ENCODE results near the gene PLXNA4. TPM values are rescaled to one million over a fixed set of nuclear protein-coding genes. Genes with fewer than 3 reads are reported as not detected.

PLXNA4 gene
- total RNA-seq, 1 experiment from 2014 or later, result 0.11 TPM

DNA sequence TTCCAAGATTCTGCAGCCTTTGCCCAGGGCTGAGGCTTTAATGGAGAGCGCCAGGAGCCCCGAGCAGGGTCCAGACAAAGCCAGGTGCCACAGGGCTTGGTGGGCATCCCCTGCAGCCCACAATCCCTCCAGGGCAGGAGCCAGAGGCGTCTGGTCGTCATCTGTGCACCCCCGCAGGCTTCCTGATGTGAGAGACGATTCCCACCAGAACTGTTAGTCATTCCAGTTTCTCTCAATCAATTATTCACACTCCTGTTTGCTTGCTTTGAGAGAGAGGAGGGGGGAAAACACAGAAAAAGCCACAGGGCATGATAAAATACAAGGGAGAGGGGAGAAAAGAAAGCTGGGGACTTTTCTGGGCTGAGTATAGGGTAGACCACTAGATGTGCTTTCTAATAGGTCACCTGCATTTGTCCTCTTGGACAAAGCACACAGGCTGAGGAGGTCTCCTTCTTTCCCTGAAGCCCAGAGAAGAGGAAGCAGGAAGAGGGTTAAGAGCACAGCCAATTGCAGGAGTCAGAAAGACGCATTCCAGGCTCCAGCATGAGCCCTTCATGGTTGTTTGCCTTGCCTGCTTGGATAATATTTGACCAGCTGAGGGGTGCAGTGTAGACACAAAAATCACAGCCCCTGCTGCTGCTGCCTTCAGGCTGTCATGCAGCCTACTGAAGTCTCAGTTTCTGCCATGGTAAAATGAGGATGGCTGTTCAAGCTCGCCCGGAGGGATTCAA, 194.4 kb downstream of the PLXNA4 start:
- TF ChIP-seq EZH2 (IDR thresholded peaks at IDR 0.05; ENCODE audit: borderline replicate concordance, low read depth, low read length, poor library complexity, severe bottlenecking), result no peak
- TF ChIP-seq, protein P1, sequence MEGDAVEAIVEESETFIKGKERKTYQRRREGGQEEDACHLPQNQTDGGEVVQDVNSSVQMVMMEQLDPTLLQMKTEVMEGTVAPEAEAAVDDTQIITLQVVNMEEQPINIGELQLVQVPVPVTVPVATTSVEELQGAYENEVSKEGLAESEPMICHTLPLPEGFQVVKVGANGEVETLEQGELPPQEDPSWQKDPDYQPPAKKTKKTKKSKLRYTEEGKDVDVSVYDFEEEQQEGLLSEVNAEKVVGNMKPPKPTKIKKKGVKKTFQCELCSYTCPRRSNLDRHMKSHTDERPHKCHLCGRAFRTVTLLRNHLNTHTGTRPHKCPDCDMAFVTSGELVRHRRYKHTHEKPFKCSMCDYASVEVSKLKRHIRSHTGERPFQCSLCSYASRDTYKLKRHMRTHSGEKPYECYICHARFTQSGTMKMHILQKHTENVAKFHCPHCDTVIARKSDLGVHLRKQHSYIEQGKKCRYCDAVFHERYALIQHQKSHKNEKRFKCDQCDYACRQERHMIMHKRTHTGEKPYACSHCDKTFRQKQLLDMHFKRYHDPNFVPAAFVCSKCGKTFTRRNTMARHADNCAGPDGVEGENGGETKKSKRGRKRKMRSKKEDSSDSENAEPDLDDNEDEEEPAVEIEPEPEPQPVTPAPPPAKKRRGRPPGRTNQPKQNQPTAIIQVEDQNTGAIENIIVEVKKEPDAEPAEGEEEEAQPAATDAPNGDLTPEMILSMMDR (conservative IDR thresholded peaks at IDR 0.05; ENCODE audit: low read depth, low read length), result no peak
- Histone ChIP-seq H3K4me3 (ENCODE audit: low read depth, low read length, poor library complexity, severe bottlenecking) (no peak overlapping the region), H3K9me3 (ENCODE audit: low read depth, low read length, poor library complexity, severe bottlenecking) (no peaks in the 10 kb centered on the region), H3K27me3 (replicated peaks; ENCODE audit: insufficient read depth, low read depth, low read length, poor library complexity) (peaks cover 42% of the 10 kb centered on the region), H3K4me1 (ENCODE audit: insufficient read depth, low read length, poor library complexity, severe bottlenecking) (no peaks in the 10 kb centered on the region), H3K36me3 (ENCODE audit: insufficient read depth, low read length, poor library complexity, severe bottlenecking) (no peaks in the 10 kb centered on the region), H3K27ac (ENCODE audit: low read depth, low read length, poor library complexity, severe bottlenecking) (no peak overlapping the region)
- CTCF ChIA-PET, result no interaction called here
- intact Hi-C loops (cut with micrococcal nuclease; ENCODE audit: unreplicated experiment), result no loop called here
- BruUV-seq (replicated peaks), result no TSS peak
- DNase-seq (ENCODE audit: low spot score), result no peak
- POLR2A ChIA-PET (ENCODE audit: low non-redundant PET), result no interaction called here

DNA sequence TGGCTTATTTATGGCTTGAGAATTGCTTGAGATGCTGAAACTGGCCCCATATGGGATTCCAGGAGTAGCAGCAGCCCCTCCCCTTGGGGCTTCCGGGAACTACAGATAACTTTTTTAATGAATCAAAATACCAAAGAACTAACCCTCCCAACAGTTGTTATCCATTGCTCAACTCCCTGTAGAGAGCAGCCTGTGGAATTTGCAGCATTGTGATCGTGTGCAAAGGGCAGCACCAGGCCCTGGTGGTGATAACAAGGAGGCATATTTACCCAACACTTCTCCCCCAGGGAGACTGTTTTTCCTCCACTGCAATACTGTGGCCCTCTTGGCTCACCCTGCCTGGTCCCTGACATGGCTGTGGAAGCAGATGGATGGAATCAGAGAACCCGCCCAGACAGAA, 196.2 kb downstream of the PLXNA4 start:
- H3K36me3 ChIP-seq (ENCODE audit: insufficient read depth, low read length, poor library complexity, severe bottlenecking), result no peaks in the 10 kb centered on the region
- H3K4me3 ChIP-seq (ENCODE audit: low read depth, low read length, poor library complexity, severe bottlenecking), result no peak overlapping the region
- POLR2A ChIA-PET (ENCODE audit: low non-redundant PET), result no interaction called here
- H3K27ac ChIP-seq (ENCODE audit: low read depth, low read length, poor library complexity, severe bottlenecking), result no peak overlapping the region
- DNase-seq (ENCODE audit: low spot score), result no peak
- H3K27me3 ChIP-seq (replicated peaks; ENCODE audit: insufficient read depth, low read depth, low read length, poor library complexity), result peaks cover 38% of the 10 kb centered on the region
- CTCF ChIA-PET, result no interaction called here
- BruUV-seq (replicated peaks), result no TSS peak
- no peaks in the 10 kb centered on the region for H3K4me1 ChIP-seq (ENCODE audit: insufficient read depth, low read length, poor library complexity, severe bottlenecking)
- intact Hi-C loops (cut with micrococcal nuclease; ENCODE audit: unreplicated experiment), result no loop called here
- H3K9me3 ChIP-seq (ENCODE audit: low read depth, low read length, poor library complexity, severe bottlenecking), result no peaks in the 10 kb centered on the region
- TF ChIP-seq, protein P1 (conservative IDR thresholded peaks at IDR 0.05; ENCODE audit: low read depth, low read length), result no peak
- TF ChIP-seq EZH2 (IDR thresholded peaks at IDR 0.05; ENCODE audit: borderline replicate concordance, low read depth, low read length, poor library complexity, severe bottlenecking), result no peak

DNA sequence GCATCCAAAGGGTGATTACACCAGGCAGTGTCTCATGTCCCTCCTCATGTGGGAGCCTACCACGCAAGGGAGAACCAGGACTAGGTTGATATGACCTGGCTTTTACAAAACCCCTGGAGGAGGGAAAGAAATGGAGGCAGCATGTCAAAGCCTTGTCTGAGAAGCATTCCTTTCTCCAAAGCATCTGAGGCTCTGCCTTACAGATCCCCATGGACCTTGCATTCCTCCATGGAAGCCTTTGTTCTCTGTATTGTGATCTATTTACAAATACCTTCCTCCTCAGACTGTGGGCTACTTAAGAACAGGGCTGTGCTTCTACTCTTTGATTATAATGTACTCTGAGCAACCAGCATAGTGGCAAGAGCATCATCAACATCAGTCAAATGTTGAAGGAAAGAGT, 197.0 kb downstream of the PLXNA4 start:
- no peaks in the 10 kb centered on the region for H3K9me3 ChIP-seq (ENCODE audit: low read depth, low read length, poor library complexity, severe bottlenecking)
- H3K36me3 ChIP-seq (ENCODE audit: insufficient read depth, low read length, poor library complexity, severe bottlenecking), result no peaks in the 10 kb centered on the region
- BruUV-seq (replicated peaks), result no TSS peak
- TF ChIP-seq, protein P1 (conservative IDR thresholded peaks at IDR 0.05; ENCODE audit: low read depth, low read length), result no peak
- TF ChIP-seq EZH2 (IDR thresholded peaks at IDR 0.05; ENCODE audit: borderline replicate concordance, low read depth, low read length, poor library complexity, severe bottlenecking), result no peak
- no peaks in the 10 kb centered on the region for H3K4me1 ChIP-seq (ENCODE audit: insufficient read depth, low read length, poor library complexity, severe bottlenecking)
- ChIA-PET CTCF (interaction anchor here (0.6 kb wide), 1 partner anchor 9 kb away, joined by 3 read pairs; no protein-coding TSS in a partner anchor), POLR2A (ENCODE audit: low non-redundant PET) (no interaction called here)
- intact Hi-C loops (cut with micrococcal nuclease; ENCODE audit: unreplicated experiment), result no loop called here
- H3K27me3 ChIP-seq (replicated peaks; ENCODE audit: insufficient read depth, low read depth, low read length, poor library complexity), result peaks cover 38% of the 10 kb centered on the region
- no peak overlapping the region for H3K27ac ChIP-seq (ENCODE audit: low read depth, low read length, poor library complexity, severe bottlenecking)
- H3K4me3 ChIP-seq (ENCODE audit: low read depth, low read length, poor library complexity, severe bottlenecking), result no peak overlapping the region
- no peak for DNase-seq (ENCODE audit: low spot score)

Measured in A673 (cell line).